Urothelium cell line (cell line): ENCODE results near the gene ZFYVE9.
"Not testable (repeated sequence)": the region's sequence is repeated elsewhere in the genome, so short reads cannot be mapped to it uniquely, and the experiment has no call there.

ENCODE experiments used
- DNase-seq: peaks from one replicate; pipeline ENCODE4 v3.0.0; 2011; ENCODE audit warnings: low spot score, mixed read lengths
- FAIRE-seq: peaks from 2 replicates; lab custom pipeline; 2011; peaks lifted over from hg19 to GRCh38; lab: Jason Lieb, UNC

The ZFYVE9 gene

GRCh38 chr1:52190500-52191252, 48.8 kb downstream of the ZFYVE9 start:
- no peak for DNase-seq
- FAIRE-seq: no peak

GRCh38 chr1:52191395-52191965, 49.6 kb downstream of the ZFYVE9 start:
- FAIRE-seq: no peak
- DNase-seq: no peak

GRCh38 chr1:52192024-52192423, 50.1 kb downstream of the ZFYVE9 start:
- DNase-seq: no peak
- FAIRE-seq: no peak

- FAIRE-seq (no peak), DNase-seq (no peak)
These were observed 50.5 kb downstream of the ZFYVE9 start for GRCh38 chr1:52192436-52192835.

GRCh38 chr1:52193985-52194384, 52.1 kb downstream of the ZFYVE9 start:
- FAIRE-seq (no peak), DNase-seq (no peak)

GRCh38 chr1:52195161-52195560, 53.3 kb downstream of the ZFYVE9 start:
- DNase-seq (no peak), FAIRE-seq (no peak)

GRCh38 chr1:52203935-52204625, 62.2 kb downstream of the ZFYVE9 start:
- no peak for FAIRE-seq

GRCh38 chr1:52204696-52205095, 62.8 kb downstream of the ZFYVE9 start:
- FAIRE-seq (no peak), DNase-seq (no peak)

More at GRCh38 chr1:52203935-52204625, 62.2 kb downstream of the ZFYVE9 start:
- no peak for DNase-seq

GRCh38 chr1:52206686-52207085, 64.8 kb downstream of the ZFYVE9 start:
- DNase-seq, FAIRE-seq: not testable (repeated sequence)

- FAIRE-seq (no peak), DNase-seq (no peak)
These were observed 67.5 kb downstream of the ZFYVE9 start for GRCh38 chr1:52209429-52209828.

- FAIRE-seq (no peak), DNase-seq (no peak)
These were observed 68.2 kb downstream of the ZFYVE9 start for GRCh38 chr1:52210044-52210443.

- FAIRE-seq (no peak), DNase-seq (no peak)
These were observed 75.1 kb downstream of the ZFYVE9 start for GRCh38 chr1:52216907-52217458.

GRCh38 chr1:52225174-52225573, 83.3 kb downstream of the ZFYVE9 start:
- DNase-seq (no peak), FAIRE-seq (no peak)

GRCh38 chr1:52229494-52229893, 87.6 kb downstream of the ZFYVE9 start:
- FAIRE-seq: no peak
- DNase-seq: no peak

GRCh38 chr1:52233463-52233862, 91.6 kb downstream of the ZFYVE9 start:
- FAIRE-seq (no peak), DNase-seq (no peak)

GRCh38 chr1:52234014-52234413, 92.1 kb downstream of the ZFYVE9 start:
- no peak for DNase-seq
- no peak for FAIRE-seq

GRCh38 chr1:52234708-52235107, 92.8 kb downstream of the ZFYVE9 start:
- DNase-seq: no peak
- FAIRE-seq: no peak

- no peak for DNase-seq
- FAIRE-seq: no peak
These were observed 93.8 kb downstream of the ZFYVE9 start for GRCh38 chr1:52235646-52236045.

- peak; percentile 12 for DNase-seq
- FAIRE-seq: no peak
These were observed 95.5 kb downstream of the ZFYVE9 start for GRCh38 chr1:52237430-52237829.

GRCh38 chr1:52238474-52238873, 96.6 kb downstream of the ZFYVE9 start:
- no peak for FAIRE-seq
- DNase-seq: no peak

- DNase-seq (no peak), FAIRE-seq (no peak)
These were observed 97.2 kb downstream of the ZFYVE9 start for GRCh38 chr1:52238887-52239707.
